Measurements from ENCODE around the gene ZBTB43.

DNA sequence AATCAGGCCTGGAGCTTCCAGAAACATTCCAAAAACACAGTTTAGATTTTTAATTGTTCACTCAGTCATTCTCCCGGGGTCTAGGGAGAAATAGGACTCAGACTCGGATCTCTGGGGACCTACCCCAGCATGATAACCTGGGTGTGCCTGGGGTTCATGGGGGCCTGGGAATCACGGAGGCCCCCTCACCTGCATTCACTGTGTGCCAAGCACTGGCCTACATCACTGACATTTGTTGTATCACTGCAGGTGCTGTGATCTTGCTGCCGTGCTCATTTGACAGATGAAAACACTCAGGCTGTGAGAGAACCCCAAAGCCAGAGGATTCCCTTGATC is 22.8 kb upstream of the ZBTB43 start:
- TF ChIP-seq, protein P1, sequence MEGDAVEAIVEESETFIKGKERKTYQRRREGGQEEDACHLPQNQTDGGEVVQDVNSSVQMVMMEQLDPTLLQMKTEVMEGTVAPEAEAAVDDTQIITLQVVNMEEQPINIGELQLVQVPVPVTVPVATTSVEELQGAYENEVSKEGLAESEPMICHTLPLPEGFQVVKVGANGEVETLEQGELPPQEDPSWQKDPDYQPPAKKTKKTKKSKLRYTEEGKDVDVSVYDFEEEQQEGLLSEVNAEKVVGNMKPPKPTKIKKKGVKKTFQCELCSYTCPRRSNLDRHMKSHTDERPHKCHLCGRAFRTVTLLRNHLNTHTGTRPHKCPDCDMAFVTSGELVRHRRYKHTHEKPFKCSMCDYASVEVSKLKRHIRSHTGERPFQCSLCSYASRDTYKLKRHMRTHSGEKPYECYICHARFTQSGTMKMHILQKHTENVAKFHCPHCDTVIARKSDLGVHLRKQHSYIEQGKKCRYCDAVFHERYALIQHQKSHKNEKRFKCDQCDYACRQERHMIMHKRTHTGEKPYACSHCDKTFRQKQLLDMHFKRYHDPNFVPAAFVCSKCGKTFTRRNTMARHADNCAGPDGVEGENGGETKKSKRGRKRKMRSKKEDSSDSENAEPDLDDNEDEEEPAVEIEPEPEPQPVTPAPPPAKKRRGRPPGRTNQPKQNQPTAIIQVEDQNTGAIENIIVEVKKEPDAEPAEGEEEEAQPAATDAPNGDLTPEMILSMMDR (IDR thresholded peaks at IDR 0.05 in 8 of 11, conservative IDR thresholded peaks at IDR 0.05 in 3 of 11), result peak in 4 of 11 experiments; percentile 28 to 67 (median 47)
- TF ChIP-seq POLR2A (IDR thresholded peaks at IDR 0.05), result no peak

Data from spleen (tissue), 7 donors.